PC-9 (cell line): ENCODE measurements around the gene MCIDAS.

Source experiments
- EZH2 ChIP-seq: fragments of 200-600 bp; sonication (generic); IDR thresholded peaks from 2 replicates; pipeline ENCODE4 v1.8.0; 2017; ENCODE audit warnings: antibody characterized with exemption, low read depth
- TF ChIP-seq, protein P1 (sequence below): fragments of 200-600 bp; sonication (generic); conservative IDR thresholded peaks from 2 replicates; pipeline ENCODE4 v1.6.1; 2017; ENCODE audit warnings: mixed run types, antibody characterized with exemption, mild to moderate bottlenecking, moderate library complexity

DNA sequence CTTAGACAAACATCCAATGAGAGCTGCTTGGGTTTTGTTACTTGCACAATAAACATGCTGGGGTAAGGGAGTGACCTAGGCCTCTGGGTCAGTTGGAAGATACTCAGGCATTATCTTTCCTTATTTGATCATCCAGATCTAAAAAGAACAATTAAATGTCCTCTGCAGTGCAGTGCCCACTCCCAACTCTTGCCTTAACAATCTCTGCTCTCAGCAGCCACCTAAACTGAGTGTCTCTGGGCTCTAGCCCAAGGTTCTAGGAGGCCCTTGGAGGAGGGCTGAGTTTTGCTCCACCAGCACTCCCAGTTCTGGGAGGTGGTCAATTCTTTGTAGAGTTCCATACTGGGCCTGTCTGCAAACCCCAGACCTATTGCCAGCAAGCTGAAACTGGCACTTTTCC is 1.8 kb downstream of the MCIDAS start:
- TF ChIP-seq, protein P1, sequence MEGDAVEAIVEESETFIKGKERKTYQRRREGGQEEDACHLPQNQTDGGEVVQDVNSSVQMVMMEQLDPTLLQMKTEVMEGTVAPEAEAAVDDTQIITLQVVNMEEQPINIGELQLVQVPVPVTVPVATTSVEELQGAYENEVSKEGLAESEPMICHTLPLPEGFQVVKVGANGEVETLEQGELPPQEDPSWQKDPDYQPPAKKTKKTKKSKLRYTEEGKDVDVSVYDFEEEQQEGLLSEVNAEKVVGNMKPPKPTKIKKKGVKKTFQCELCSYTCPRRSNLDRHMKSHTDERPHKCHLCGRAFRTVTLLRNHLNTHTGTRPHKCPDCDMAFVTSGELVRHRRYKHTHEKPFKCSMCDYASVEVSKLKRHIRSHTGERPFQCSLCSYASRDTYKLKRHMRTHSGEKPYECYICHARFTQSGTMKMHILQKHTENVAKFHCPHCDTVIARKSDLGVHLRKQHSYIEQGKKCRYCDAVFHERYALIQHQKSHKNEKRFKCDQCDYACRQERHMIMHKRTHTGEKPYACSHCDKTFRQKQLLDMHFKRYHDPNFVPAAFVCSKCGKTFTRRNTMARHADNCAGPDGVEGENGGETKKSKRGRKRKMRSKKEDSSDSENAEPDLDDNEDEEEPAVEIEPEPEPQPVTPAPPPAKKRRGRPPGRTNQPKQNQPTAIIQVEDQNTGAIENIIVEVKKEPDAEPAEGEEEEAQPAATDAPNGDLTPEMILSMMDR, result no peak
- no peak for TF ChIP-seq EZH2
